Kidney tubule cell (primary cell): Measurements from ENCODE around the gene SERPINB1.

Experiments used
- DNase-seq: peaks from one replicate; pipeline ENCODE4 v3.0.0-alpha.2; 2018; ENCODE audit warnings: low spot score

SERPINB1 gene

DNA sequence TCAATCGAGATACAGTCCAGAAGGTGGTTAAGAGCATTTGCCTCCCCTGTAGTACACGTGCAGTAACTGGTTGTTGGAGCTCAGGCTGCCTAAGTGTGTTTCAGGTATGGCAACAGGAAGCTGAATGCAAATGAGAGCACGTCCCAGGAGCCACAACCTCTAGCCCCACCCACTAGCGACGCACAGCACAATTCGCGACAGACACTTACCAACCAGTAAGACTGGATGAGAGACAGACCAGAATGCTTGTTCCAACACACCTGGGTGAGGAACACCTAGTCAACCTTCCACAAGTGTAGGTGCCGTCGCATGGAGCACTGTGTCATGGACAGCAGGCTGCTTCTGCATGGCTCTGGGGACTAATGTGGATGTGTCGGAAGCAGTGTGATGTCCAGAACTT, 7.2 kb upstream of the SERPINB1 start:
- peak; percentile 38 for DNase-seq

DNA sequence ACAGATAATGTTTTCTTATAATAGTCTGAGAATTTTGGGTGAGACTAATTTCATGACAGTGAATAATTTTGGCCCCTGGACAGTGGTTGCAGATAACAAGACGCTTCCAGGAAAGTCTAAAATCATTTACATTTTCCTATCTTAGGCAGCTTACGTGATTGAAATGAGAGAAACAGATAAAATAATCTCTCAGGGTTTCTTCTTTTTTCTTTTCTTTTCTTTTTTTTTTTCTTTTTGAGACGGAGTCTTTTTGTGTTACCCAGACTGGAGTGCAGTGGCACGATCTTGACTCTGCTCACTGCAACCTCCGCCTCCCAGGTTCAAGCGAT, 4.2 kb upstream of the SERPINB1 start:
- DNase-seq, result no peak

DNA sequence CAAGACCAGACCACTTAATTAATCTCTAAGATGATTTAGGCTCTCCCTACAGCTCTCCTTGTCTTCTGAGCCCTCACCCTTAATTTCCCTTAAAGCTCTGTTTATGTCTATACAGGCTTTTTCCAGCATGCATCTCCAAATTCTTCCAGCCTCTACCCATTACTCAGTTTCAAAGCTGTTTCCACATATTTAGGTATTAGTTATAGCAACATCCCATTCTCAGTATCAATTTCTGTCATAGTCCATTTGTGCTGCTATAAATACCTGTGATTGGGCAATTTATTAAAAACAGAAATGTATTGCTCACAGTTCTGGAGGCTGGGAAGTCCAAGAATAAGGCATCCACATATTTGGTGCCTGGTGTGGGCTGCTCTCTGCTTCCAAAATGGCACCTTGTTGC, 2.3 kb upstream of the SERPINB1 start:
- no peak for DNase-seq

DNA sequence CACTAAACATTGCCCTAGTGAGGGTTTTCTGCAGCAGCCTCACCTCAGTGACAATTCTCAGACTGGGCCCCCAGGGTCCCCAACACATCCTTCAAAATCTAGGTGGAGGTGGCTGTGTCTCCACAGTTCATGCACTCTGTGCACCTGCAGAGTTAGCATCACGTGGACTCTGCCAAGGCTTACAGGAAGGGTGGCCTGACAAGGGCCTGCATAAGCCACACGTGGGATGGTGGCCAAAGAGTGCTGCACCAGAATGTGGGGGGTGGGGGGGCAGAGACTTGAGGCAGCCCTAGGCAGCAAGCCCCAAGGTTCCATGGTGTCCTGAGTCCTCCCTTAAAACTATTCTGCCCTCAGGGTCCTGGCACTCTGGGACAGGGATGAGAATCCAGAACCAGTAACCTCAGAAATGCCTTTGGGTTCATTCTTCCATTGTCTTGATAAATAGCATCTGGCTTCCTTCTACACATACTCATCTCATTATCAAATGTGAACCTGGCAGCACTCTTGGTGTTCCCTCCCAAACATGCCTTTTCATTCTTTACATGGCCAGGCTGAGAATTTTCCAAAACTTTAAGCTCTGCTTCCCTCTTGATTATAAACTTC, 1.6 kb upstream of the SERPINB1 start:
- DNase-seq, result no peak

DNA sequence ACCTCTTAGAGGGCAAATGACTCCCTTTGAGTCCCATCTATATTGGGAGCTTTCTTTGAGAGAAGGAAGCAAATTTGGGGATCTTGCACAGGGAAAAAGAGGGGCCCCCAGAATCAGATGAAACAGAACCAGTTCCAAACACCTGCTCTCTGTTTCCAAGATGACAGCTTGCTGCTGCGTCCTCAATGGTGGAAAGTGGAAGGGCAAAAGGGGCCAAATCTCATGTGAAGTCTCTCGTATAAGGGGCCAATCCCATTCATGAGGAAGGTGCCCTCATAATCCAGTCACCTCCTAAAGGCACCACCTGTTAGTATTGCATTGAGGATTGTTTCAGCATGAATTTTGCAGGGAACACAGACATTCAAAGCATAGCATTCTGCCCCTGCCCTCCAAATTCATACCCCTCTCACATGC, 483 bp upstream of the SERPINB1 start:
- no peak for DNase-seq

DNA sequence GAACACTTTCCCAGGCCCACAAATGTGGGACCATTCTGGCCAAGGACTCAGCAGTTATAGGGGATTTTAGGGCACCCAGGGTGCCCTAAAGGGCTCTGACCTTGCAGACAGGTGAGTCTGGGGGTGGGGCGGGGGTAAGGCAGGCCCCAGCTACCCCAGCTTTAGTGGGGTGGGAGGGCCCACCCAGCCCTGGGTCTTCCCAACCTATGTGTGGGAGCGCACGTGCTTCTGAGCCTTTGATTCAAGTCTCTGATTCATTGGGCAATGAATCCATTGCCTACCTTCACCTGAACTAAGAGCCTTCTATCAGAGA, 958 bp downstream of the SERPINB1 start:
- DNase-seq, result no peak

DNA sequence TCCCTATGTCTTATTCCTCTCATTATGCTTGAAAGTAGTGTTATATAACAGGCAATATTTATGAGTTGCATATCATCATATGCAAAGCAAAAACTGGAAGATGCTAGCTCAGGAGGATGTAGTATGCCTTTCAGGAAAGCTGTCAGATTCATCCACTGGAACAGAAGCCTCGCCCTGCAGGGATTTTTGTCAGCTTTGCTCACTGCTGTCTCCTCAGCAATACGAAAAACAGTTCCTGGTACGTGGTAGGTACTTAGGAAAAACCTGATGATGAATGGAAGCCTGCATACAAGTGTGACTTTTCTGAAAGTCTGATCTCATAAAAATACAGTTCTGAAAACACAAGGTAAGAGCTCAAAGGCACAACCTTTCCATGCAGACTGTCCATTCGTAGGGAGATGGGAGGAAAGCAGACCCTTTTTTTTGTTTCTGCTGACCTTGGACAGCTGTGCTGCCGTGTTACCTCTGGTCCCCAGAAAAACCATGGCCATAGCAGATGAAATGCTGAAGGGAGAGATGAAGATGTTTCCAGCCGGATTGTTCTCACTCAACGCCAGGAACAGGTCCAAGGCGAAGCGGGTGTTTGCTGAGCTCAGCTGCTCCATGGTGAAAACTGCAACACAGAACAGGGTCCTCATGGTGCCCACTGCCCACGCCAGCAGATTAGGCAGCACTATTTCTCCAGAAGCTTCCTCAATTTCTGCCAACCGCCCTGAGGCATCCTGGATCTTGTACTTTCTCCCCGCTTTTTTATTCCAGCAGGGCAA, 1.5 kb downstream of the SERPINB1 start:
- DNase-seq, result peak; percentile 83

DNA sequence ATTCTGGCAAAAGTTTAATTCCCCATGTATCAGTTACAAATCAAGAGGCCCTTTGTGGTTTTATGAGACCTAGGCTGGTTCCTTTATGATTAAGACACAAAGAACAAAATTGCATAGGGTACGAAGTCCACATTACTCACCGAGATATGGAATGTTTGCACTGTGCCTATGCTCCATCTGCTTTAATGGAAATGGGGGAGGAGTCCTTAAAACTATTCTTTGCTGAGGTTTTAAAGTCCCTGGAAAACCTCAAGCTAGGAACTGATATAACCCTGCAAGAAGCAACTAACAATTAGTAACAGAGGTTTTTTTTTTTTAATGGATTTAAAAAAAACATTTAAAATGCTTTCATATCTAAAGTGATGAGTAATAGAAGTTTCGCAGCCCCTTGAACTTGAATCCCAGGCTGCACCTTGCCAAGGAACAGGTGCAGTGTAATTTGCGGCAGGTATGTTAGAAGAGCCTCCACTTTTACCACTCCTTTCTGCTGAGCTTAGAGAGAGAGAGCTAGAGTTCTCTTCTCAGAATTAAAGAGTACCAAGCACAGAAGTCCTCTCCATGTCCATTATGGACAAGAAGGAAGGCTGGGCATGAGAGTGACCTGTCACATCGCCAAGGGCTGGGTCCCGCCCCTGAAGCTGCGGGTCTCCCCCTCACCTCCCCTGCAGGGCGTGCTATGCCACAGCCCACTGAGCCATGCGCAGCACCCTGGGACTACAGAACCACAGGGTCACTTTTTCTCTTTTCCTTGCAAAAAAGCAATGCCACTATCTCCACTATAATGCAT, 2.3 kb downstream of the SERPINB1 start:
- peak; percentile 77 for DNase-seq

DNA sequence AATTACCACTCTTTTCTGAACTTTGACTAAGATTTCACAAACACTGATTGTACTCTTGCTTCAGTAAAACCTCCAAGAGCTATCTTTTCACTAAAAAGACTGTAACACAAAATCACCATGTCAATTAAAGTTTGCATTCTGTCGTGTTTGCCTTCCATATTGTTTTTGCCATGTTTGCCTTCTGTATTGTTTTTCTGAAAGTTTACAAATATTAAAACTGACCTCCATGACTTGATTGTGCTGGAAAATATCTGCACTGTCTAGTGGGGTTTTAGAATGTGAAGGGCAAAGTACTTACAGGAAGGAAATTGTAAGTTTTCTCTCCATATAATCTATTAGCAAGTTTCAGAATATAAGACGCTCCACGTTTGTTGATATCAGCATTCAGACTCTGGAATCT, 3.4 kb downstream of the SERPINB1 start:
- no peak for DNase-seq

DNA sequence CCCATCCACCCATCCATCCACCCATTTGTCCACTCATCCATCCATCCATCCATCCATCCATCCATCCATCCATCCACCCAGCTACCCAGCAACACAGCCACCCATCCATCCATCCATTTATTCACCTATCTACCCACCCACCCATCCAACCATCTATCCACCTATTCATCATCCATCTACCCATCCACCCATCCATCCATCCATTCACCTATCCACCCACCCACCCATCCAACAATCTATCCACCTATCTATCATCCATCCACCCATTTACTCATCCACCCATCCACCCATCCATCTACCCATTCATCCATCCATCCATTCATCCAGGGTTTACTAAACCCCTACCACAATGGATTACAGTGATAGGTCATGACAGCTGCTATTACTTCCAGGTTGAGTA, 7.4 kb downstream of the SERPINB1 start:
- no peak for DNase-seq

DNA sequence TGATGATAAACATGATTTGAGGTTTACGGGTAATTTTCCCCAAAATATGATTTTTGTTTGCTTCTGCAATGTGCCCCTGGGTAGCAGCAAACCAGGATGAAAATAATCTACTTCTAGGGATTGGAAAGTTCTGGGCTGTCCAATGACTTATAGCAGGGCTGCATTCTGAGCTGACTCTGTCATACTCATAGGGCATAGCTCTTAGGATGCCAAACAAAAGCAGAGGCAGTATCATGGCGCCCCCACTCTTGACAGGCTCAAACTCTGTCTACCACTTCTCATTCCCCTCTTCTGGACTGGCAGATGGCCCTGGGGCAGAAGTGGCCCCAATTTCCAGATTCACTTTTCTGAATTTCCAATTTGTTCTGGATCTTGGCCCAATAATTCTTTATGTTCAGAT, 10.3 kb downstream of the SERPINB1 start:
- DNase-seq, result no peak

DNA sequence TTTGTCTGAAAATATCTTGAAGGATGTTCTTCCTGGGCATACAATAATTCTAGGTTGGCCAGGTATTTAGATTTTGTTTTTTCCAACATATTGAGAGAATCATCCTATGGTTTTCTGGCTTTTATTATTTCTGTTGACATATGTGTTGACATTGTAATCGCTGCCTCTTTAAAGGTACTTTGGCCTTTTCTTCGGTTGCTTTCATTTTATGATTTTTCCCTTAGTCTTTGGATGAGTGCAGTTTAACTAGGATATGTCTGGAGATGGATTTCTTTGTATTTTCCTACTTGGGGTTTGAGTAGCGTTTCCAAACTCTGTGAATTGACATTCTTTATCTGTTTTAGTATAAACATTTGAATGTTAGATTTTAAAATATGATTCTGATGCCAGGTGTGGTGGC, 11.5 kb downstream of the SERPINB1 start:
- no peak for DNase-seq

DNA sequence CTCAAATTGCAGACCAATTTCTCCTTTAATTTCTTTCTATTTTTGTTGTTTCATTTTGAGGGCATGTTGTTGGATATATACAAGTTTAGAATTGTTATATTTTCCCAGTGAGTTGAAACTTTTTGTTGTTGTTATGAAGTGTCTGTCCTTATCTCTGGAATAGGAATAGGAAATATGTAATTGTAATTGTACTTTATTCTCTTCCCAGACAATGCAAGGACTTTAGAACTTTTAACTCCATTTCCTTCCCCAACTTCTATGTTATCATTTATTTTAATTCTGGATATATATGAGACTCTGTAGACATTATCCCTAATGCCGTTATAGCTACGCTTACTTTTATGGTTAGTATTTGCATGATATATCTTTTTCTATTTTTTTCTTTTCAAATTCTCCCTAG, 12.4 kb downstream of the SERPINB1 start:
- no peak for DNase-seq

DNA sequence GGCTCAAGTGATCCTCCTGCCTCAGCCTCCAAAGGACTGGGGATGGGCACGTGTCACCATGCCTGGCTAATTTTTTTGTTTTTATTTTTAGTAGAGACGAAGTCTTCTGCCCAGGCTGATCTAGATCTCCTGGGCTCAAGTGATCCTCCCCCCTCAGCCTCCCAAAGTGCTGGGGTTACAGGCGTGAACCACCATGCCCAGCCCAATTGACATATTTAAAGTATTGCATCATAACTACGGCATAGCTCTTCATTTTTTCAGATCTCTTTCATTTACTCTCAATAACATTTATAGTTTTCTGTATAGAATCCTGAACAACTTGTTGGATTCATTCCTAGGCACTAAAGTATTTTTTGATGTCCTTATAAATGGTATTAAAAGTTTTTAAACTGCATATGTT, 13.0 kb downstream of the SERPINB1 start:
- no peak for DNase-seq

DNA sequence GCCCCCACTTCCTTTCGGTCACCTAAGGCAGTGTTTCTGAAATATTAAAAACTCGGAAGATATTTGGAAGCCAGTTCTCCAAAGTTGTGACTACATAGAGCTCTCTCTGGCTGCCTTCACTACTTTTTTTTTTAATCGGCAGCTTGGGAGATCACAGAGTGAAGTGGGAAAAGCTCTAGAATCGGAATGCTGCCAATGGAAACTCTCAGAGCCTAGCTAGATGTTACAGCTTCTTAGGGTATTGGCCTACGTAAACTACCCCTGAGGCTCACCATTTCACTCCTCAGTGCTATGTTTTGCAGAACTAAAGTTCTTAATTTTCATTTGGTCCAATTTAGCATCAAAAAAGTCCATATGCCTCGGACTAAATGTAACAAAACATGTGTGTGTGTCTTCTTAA, 14.5 kb downstream of the SERPINB1 start:
- DNase-seq, result no peak

DNA sequence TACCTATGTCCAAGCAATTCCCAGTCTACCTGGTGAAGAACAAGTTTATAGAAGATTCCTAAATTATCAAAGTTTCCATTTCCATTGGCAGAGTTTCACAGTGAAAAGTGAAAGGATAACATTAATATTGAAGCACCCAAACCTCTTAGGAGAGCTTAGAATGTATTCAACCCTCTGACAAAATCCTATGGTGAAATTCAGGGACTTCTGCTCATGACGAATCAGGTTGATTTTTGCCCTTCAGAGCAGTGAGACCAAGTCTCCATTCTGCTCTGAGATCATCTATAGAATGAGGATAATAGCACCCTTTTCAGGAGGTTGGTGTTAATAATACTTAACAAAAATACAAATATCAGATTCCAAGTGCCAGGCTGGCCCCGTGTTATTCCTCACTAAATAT, 15.5 kb downstream of the SERPINB1 start:
- DNase-seq, result no peak

DNA sequence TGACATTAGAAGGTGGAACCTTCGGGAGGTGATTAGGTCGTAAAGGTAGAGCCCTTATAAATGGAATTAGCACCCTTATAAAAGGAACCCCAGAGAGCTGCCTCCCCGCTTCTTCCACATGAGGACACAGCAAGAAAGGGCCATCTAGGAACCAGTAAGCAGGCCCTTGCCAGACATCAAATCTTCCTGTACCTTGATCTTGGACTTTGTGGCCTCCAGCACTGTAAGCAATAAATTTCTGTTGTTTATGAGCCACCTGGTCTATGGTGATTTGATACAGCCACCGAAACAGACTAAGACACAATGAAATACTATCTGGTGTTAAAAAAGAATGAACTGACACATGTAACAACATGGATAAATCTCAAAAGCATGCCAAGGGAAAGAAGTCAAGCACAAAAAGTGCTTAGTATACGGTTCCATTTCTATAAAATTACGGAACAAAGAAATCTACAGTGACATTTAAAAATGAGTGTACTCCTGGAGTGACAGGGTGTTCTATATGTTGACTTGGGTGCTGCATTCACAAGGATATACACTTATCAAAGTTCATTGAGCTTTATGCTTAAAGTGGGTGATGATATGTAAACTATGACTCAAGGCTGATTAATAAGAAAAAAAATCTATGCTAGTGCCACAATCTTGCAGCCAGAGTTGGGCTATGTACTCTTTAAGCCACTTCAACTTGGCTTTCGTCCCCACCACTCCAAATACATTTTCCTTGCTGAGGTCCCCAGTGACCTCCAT, 18.4 kb downstream of the SERPINB1 start:
- DNase-seq, result no peak

DNA sequence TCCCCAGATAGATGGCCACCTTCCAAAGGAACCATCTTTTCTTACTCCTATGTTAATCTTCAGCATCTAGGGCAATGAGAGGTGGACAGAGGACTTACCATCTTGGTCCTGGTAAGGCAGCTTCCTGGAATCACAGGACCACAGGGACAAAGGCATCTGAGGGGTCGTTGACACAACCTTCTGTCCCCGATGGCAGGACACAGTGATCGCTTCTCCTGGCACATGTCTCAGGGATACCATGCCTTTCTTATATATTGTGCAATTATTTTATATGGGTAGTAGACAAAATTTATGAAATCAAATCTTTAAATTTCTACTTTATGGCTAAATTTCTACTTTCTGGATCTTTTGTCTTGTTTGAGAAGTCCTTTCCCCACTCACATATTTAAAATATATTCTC, 20.1 kb downstream of the SERPINB1 start:
- no peak for DNase-seq

DNA sequence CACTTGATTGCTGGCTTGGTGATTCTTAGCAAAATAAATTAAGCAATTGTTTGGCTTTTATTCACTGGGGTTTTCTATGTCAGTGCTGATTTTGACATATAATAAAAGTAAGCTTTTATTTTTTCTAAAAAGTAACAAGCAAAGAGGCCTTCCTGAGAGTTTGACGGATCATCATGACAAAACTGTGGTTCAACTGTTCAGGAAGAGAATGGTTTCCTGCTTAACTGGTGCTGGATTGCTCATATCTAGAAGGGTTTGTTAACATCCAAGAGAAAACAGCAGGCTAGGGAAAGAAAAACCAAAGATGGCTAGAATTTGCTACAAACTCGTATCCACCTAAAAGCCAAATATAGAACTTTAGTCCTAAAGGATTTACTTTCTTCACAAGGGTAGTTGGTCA, 21.2 kb downstream of the SERPINB1 start:
- no peak for DNase-seq

DNA sequence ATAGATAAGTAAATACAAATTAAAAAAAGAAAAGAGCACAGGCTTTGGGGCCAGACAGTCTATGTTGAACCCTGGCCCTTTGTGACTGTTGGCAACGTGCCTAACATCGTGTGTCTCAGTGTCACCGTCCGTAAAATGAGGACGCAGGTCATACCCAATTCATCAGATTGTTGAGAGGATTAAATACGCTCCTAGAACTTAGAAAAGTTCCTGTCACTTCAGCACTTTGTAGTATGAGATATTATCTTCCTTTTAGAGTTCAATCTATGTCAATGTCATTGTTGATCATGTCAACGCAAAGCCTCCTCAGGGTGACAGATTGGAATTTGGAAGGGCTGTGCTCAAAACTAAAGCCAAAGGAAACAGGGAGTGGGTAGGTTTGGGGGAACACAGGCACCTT, 21.7 kb downstream of the SERPINB1 start:
- no peak for DNase-seq

DNA sequence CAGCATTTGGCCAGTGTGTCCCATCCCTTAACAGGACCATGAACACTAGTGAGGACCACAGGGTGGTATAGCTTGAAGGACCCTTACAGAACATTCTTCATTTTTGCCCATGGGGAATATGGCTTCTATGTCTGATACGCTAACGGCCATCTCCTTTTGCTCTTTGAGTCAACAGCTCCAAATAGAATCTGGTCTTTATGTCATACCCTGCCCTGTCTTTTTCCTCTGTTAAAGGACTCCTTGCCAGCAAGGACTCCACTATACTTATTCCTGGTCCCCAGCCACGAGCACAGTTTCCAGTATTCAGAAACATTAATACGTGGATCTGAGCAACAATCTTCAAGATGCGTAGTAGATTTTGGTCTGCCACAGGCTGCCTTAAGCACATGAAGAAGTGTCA, 22.5 kb downstream of the SERPINB1 start:
- no peak for DNase-seq

DNA sequence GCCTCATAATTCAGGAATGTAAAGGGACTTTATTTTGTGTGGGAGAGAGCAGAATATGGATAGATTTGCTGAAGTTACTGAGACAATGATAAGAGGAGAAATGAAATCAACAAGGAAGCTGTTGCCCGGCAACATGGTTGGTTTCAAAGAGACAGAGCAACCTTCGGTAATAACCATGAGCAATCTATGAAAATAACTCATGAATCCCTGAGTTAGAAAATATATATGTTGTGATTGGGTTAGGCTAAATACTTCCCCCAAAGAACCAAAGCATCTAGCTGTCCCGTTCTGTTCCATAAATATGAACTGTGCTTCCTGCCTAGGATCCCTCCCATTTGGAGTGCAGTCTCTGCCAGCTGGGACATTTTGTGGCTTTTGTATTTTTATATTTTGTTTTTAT, 23.1 kb downstream of the SERPINB1 start:
- DNase-seq, result peak; percentile 65

DNA sequence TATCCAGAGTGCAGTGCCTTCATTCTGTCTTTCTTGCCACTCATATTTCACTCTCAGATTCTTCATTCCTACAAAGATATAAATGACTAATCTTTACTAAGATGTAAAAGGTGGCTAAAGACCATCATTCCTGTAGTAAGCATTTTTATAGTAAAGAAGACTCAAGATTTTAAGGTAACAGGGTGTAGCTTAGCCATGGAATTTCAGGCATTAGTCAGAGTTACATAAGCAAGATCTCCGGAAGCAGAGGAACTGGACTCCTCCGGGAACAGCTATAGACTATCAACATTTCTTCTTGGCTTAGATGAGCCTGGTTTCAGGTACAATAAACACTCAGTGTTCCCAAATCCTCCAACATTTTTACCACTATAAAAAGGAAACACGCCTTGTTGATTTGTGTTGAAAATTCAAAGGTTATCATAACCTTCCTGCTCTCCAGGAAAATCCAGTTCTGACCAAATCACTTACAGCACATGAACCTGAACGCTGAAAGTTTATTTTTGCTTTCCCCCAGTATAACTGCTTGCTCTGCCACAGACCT, 23.7 kb downstream of the SERPINB1 start:
- DNase-seq, result peak; percentile 64
